ENCODE results near the gene TMEM156.

The TMEM156 gene

DNA sequence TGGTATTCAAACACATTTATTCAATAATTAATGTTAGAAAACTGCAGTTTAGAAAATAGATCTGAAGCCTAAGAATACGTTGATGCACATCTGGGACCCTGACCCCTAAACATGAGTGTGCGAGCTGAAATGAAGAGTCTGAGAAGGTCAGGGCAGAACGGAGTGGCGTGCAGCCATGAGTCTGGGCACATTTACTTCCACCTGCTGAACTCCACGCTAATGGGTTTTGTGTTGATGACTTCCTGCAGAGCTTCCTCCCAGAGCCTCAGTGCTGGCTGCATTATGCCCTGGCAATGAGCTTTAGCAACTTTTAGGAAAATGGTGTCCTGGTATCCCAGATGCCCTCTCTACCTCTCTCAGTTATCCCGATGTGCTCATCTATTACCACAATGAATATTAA lies 111.5 kb downstream of the TMEM156 start:
- DNase-seq, result no peak

DNA sequence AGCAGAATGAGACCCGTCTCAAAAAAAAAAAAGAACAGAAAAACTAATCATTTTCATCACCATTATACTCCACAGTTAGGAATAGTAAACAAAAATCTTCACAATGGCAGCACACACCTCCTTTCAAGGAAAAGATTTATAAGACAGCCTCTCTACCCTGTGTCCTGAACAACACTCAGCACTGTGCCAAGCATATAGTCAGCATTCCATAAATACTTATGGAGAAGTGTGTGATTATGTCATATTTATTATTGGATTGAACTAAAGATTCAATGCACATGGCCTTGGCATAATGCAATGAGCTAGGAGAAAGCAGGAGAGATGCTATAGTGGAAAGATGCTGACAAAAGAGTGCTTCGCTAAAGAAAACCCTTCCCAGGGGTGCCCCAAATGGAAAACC lies 112.0 kb downstream of the TMEM156 start:
- DNase-seq, result no peak

GRCh38 chr4:38919494-38919893 lies 112.7 kb downstream of the TMEM156 start:
- no peak for DNase-seq

DNA sequence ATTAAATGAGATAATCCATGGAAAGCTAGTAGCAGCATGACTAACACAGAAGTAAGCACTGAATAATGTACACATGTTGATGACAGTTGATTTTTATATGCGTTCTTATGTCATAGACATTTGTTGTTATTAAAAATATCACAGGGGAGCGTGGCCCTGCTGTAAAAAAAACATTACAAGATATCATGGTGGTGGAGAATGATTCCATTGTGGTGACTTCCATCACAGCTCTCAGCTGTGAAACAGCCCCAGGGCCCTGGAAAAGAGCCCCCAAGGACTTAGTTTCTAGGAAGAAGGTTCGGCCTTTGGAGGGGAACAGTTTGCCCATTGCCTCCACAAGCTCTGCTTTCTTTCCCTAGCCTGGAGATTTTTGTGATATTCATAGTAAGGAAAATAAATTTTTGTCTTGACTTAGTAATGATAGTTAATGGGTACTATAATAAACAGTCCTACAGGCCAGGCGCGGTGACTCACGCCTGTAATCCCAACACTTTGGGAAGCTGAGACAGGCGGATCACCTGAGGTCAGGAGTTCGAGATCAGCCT lies 114.7 kb downstream of the TMEM156 start:
- DNase-seq, result no peak
